Measurements from ENCODE around the gene FCRLA.
"Not testable (repeated sequence)": the region's sequence is repeated elsewhere in the genome, so short reads cannot be mapped to it uniquely, and the experiment has no call there.

Gene FCRLA

GRCh38 chr1:161705537-161705936, 1.5 kb upstream of the FCRLA start:
- no peak for DNase-seq (ENCODE audit: low spot score)

DNA sequence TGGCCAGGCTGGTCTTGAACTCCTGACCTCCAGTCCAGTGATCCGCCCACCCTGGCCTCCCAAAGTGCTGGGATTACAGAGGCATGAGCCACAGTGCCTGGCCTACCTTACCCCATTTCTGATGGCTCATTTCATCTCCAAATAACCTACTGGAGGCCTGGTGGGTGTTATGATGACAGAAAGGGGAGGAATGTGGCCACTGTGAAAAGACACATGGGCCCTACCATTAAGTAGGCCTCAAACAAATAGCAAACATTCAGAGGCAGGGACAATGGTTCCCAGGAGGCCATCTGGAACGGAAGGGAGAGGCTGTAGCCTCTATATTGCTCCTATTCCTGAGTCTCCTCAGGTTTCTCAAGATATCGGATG, 932 bp upstream of the FCRLA start:
- no peak for DNase-seq (ENCODE audit: low spot score)

- DNase-seq (ENCODE audit: low spot score): no peak
Observed at GRCh38 chr1:161707503-161707902, 474 bp downstream of the FCRLA start.

DNA sequence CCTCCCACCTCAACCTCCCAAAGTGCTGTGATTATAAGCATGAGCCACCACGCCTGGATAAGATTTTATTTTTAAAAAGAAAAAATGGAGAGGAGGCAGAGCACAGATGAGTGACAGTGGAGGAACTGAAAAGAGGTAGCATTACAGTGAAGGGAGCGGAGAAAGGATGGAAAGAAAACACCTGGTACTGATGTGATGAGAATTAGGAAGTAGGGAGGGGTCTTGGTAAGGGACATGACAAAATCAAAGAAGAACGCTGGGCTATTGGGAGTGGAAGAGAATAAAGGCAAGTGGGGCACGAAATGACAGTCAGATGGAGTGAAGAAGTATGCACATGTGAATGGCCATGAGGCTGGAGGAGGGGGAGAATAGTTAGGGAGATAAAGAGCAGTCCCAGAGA, 2.3 kb downstream of the FCRLA start:
- DNase-seq (ENCODE audit: low spot score): no peak

DNA sequence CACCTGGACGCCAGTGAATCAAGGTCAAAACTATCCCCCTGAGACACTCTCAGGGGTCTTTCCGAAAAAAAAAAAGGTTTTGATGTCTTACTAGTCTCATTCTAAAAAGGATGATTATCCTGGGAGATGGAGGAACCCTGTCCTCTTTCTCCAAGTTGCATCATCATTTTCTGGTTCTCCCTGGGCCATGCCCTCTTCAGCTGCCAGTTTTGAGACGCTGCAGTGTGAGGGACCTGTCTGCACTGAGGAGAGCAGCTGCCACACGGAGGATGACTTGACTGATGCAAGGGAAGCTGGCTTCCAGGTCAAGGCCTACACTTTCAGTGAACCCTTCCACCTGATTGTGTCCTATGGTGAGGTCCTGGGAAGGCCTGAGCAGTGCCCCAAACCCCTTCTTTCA, 3.5 kb downstream of the FCRLA start:
- DNase-seq (ENCODE audit: low spot score): no peak

GRCh38 chr1:161718559-161719324, 11.7 kb downstream of the FCRLA start:
- peak; percentile 44 for DNase-seq (ENCODE audit: low spot score)

DNA sequence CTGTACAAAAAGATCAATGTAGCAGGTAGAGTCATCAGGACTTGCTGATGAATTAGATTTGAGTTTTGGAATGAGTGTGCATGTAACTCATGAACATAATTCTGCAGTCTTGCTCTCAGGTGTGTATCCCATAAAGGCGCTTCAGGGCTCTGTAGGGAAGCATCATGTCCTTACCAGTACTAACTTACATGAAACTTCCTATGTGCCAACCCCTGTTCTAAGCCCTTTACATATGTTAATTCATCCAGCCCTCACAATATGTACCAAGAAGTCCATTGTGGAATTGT, 12.2 kb downstream of the FCRLA start:
- no peak for DNase-seq (ENCODE audit: low spot score)

DNA sequence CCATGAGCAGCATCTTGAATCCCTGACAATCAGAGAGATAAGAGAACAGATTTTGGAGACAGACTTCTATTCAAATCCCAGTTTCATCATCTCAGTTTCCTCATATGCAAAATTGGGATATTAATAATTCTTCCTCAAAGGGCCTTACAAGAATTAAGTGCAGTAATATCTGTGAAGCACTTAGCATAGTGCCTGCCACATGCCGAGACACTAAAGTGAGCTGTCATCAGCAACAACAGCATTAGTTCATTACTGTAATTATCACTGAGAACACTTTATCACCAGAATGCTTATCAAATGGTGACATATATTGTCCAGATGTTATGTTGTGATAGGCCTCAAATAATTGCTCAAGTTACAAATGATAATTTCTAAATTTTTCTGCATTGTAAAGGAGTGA, 13.4 kb downstream of the FCRLA start:
- no peak for DNase-seq (ENCODE audit: low spot score)

DNA sequence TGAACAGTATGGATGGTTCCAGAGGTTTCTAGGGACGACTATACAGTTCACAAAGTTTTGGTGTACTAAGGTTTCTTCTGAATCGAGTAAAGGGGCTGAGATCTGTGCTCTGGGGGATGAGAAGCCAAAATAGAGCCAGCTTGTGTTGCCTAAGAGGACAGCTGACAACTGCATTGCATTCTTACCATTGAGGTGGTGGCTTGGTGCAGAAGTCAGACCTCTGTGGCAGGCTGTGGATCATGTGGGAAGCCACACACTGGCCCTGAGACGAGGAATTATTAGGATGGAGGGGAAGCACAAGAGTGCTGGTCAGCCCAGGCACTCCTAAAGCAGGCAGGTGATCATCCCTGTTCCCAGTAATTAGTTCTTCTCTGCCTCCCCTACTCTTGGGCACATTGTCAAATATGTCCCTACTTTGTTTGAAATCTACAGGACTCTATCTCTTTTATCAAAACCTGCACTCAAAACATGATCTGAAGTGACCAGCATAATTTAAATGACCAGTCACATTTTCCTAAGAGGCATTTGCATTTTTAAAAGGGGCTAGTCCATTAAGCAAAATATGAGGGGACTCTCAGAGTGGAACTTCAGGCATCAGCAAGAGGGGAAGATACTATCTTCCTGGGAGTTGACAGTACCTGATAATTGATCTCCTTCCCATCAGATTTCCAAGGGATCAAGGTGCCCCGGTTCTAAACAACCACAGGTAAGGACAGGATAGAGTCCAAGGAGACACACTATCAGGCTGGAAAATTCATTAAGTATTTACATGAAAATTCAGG, 14.1 kb downstream of the FCRLA start, which contains the start of gene FCRLB:
TSS of gene FCRLB (plus strand) at position 589 of the 782 bp plus-strand sequence. CDS start 1,129 bp downstream, outside the sequence.
- no peak for DNase-seq (ENCODE audit: low spot score)

GRCh38 chr1:161721738-161722343, 14.8 kb downstream of the FCRLA start:
- DNase-seq (ENCODE audit: low spot score): no peak

DNA sequence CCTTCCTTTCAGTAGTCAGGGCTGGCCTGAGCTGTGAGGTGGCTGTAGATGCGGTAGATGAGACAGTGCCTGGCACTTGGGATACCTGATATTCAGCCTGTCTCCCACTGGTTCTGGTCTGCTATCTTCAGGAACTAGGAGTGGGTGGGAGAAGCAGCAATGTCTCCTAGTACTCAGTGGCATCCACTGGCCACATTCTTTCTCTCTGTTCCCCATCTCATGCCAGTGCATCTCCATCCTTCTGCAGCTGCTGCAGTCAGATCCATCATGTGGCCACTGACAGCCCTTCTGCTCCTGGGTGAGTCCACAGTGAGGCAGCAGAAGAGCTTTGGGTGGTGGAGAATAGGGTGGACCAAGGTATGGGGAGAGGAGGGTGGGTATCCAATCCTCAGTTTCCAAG, 15.4 kb downstream of the FCRLA start:
- no peak for DNase-seq (ENCODE audit: low spot score)

DNA sequence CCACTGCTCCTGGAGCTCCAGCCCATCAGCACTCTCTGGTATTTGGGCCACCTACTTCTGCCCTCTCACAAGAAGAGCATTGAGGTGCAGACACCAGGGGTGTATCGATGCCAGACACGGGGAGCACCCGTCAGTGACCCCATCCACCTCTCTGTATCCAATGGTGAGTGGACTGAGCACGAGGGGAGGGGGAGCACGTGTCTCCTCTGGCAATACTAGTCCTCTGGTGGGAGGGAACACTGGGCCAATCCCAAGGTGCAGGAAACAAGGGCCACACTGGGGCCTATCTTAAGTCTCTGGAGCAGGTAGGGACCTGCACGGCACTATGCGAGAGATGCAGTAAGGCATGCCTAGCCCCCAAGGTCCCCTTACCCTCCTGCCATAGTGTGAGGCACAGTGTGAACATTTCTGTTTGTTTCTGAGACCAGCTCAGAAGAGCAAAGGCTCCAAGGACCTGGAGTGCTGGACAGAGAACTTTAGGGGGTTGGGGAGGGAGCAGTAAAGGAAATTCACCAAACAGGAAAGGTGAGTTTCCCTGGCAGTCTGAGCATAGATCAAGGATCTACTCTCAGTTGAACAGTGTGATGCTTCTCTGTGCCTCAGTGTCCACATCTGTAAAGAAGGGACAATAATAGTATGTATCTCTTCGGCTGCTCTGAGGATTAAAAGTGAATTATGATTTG, 16.6 kb downstream of the FCRLA start:
- DNase-seq (ENCODE audit: low spot score): no peak

DNA sequence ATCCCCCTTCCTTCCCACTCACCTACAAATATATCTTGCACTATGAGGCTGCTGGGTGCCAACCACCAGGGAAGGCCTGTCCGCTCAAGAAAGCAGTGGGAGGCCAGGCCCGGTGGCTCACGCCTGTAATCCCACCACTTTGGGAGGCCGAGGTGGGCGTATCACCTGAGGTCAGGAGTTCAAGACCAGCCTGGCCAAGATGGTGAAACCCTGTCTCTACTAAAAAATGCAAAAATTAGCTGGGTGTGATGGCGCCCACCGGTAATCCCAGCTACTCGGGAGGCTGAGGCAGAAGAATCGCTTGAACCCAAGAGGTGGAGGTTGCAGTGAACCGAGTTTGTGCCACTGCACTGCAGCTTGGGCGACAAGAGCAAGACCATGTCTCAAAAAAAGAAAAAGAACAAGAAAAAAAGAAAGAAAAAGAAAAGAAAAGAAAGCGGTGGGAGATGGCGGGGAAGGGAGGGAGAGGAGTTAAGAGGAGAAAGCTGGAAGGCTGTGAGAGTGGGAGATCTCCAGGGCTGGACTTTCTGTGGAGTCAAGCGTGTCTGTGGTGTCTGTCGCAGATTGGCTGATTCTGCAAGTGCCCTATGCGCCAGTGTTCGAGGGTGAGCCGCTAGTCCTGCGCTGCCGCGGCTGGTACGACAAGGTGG, 18.4 kb downstream of the FCRLA start:
- DNase-seq (ENCODE audit: low spot score): not testable (repeated sequence)

- DNase-seq (ENCODE audit: low spot score): no peak
Observed at GRCh38 chr1:161725908-161726472, 19.0 kb downstream of the FCRLA start.

DNA sequence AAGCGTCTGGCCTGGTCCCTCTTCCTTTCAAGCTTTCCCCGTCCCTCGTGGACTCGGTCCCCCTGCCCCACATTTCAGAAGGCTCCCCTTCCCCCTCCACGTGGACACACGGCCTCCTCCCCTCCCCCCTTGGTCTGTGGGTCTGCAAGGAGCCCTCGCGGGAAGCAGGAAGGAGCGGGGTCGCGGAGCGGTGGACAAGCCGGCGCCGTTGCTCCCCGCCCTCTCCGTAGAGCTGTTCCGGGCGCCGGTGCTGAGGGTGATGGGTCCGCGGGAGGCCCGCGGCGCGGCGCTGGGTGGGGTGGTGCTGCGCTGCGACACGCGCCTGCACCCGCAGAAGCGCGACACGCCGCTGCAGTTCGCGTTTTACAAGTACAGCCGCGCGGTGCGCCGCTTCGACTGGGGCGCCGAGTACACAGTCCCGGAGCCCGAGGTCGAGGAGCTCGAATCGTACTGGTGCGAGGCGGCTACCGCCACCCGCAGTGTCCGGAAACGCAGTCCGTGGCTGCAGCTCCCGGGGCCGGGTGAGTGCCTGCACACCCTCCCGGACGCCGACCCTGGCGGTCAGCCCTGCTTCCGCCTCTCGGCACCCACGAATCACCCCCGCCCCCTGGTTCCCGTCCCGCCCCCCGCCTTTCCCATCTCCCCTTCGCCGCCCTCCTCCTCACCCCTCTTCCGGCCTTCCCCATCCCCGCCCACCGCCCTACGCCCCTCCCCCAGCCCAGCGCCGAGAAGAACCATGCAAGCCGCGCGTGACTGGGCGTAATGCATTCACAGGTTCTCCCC, 19.6 kb downstream of the FCRLA start:
- no peak for DNase-seq (ENCODE audit: low spot score)

DNA sequence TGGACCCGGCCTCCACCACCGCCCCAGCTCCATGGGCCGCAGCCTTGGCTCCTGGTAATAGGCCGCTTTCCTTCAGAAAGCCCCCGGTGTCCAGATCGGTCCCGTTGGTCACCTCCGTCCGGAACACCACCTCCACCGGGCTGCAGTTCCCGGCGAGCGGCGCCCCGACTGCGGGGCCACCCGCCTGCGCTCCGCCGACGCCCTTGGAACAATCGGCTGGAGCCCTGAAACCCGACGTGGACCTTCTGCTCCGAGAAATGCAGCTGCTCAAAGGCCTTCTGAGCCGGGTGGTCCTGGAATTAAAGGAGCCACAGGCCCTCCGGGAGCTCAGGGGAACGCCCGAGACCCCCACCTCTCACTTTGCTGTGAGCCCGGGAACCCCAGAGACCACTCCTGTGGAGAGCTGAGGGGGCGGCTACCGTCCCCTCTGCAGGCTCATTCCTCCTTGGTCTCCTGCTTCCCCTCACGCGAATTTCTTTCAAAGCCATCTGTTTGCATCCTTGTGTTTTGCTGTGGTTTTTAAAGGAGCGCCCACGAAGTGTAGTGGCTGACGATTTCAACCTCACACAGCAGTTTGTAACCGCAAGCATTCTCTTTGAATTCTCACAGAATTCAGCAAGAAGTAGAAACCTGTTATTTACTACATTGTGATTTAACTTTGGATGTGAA, 20.4 kb downstream of the FCRLA start:
- no peak for DNase-seq (ENCODE audit: low spot score)

DNA sequence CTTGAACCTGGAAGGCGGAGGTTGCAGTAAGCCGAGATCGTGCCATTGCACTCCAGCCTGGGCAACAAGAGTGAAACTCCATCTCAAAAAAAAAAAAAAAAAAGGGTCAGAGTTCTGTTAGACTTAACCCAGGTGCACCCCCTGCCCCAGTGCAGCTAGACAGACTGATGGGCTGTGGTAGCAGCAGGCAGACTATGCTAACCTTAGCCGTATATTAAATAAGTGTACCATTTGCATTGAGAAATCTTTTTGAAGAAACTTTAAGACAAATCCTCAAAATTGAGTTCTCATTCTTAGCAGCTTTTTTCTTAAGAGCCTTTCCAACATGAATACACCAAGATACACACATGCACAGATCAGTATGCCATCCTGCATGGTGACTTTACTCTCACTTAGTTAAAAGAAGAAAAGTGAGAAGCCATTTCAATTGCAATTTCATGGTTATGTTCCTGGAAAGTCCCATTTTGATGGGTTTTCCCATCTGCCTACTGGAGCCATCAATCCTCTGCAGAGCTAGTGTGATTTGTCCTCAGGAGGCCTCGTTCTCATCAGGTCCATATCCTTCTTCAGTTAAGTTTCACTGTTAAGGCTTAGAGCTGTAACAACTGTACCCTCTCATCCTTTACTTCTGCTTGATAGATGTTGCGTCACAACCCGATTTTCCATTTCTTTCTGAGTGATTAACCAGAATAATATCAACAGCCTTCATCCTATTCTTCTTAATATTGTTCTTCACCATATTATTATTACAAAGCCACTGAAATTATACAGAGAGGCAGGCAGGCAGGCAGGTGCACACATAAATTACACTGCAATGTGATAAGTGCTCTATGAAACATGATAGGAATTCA, 21.6 kb downstream of the FCRLA start:
- DNase-seq (ENCODE audit: low spot score): no peak

DNA sequence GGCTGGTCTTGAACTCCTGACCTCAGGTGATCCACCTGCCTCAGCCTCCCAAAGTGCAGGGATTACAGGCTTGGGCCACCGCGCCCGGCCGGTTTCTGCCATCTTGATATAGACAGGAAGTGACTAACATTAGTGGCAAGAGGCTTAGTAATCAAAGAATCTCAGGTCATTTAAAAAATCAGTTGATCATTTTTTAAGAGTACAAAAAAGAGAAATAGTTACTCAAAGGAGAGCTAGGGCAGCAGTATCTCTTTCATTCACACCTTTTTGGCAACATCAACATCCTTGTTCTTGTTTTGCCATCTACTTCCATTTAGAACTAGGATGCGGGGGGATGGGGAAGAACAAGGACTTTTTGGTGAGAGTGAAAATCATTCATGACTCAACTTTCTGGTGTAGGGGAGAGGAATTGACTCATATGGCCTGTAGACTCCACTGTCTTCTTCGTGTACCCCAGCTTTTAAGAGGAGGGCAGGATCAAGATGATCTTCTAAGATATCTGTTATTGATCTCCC, 23.1 kb downstream of the FCRLA start:
- no peak for DNase-seq (ENCODE audit: low spot score)

- no peak for DNase-seq (ENCODE audit: low spot score)
Observed at GRCh38 chr1:161731241-161731640, 24.2 kb downstream of the FCRLA start.
